ENCODE results near the gene ESRP2.

Gene ESRP2

DNA sequence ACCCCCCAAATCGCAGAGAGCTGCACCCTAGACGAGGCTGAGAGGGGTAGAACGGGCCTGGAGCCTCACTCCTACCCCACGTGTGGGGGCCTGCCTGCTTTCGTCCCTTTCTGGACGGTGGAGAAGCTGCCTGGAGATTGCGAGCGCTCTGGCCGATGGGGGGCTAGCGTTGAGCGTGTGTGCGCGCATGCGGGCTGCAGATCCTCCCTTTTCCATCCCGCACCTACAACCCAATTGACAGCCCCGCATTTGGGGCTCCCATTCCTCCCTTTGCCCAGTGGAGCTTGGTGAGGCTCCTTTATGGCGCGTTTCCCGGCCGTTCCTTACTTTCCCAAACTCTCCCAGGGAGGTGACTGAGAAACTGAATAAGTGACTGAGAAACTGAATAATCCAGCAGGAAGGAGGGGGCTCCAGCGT is 907 bp upstream of the ESRP2 start:
- Histone ChIP-seq H4K20me1 (ENCODE audit: insufficient read depth, low read length, poor library complexity, severe bottlenecking) (no peaks in the 10 kb centered on the region), H3K9ac (ENCODE audit: low read depth, low read length, poor library complexity, severe bottlenecking) (no peak overlapping the region), H3K4me1 (ENCODE audit: insufficient read depth, low read length, poor library complexity, severe bottlenecking) (no peaks in the 10 kb centered on the region), H3K4me3 (ENCODE audit: low read length, poor library complexity, severe bottlenecking) (no peak overlapping the region), H3K9me2 (replicated peaks; ENCODE audit: low read depth, low read length) (no peaks in the 10 kb centered on the region), H3K9me3 (ENCODE audit: insufficient read depth, low read depth, low read length) (no peaks in the 10 kb centered on the region), H3K27me3 (ENCODE audit: insufficient read depth, low read length, poor library complexity, severe bottlenecking) (no peaks in the 10 kb centered on the region), H3K36me3 (ENCODE audit: insufficient read depth, low read length) (peaks cover 10% of the 10 kb centered on the region; the same call in 1 of the 2 replicates), H3K4me2 (ENCODE audit: low read depth, low read length, poor library complexity, severe bottlenecking) (no peak overlapping the region), H2AFZ (ENCODE audit: low read length) (no peak overlapping the region), H3K79me2 (ENCODE audit: insufficient read depth, low read length) (no peaks in the 10 kb centered on the region), H3F3A (ENCODE audit: low read depth) (no peaks in the 10 kb centered on the region)
- TF ChIP-seq CTCF (conservative IDR thresholded peaks at IDR 0.05; ENCODE audit: low read length) (no peak), EZH2phosphoT487 (IDR thresholded peaks at IDR 0.05; ENCODE audit: borderline replicate concordance) (no peak)

DNA sequence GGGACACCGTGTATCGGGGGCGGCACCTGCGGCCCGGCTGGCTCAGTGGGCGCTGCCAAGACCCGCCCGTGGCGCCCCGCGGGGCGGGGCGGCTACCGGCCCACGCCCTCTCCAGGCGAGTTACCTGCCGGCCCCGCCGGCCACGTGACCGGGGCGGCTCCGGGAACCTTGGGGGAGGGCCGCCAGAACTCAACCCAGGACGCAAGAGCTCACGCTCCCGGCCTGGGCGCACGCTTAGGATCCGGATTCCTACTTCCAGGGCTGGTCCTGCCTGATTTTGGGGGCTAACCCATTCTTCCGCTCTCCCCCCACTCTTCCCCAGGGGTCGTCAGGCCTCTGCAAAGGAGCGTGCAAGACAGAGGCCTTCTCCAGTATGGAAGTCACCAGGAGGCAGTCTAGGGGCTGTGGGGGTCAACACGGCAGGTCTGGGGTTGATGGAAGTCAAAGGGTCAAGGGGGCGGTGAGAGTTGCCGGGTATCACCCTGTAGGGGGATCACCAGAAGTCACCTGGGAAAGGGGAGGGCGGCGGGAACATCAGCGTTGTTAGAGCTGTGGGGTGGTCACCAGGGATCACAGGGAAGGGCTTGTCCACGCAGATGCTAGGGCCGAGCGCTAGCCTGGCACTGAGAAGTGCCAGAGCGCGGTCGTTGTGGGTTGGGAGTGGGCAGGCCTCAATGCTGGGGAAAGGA is 354 bp upstream of the ESRP2 start:
- H3K9me2 ChIP-seq (replicated peaks; ENCODE audit: low read depth, low read length), result no peaks in the 10 kb centered on the region
- no peaks in the 10 kb centered on the region for H3F3A ChIP-seq (ENCODE audit: low read depth)
- no peaks in the 10 kb centered on the region for H4K20me1 ChIP-seq (ENCODE audit: insufficient read depth, low read length, poor library complexity, severe bottlenecking)
- TF ChIP-seq CTCF (conservative IDR thresholded peaks at IDR 0.05; ENCODE audit: low read length), result no peak
- TF ChIP-seq EZH2phosphoT487 (IDR thresholded peaks at IDR 0.05; ENCODE audit: borderline replicate concordance), result no peak
- no peak overlapping the region for H3K9ac ChIP-seq (ENCODE audit: low read depth, low read length, poor library complexity, severe bottlenecking)
- no peaks in the 10 kb centered on the region for H3K27me3 ChIP-seq (ENCODE audit: insufficient read depth, low read length, poor library complexity, severe bottlenecking)
- no peaks in the 10 kb centered on the region for H3K79me2 ChIP-seq (ENCODE audit: insufficient read depth, low read length)
- no peaks in the 10 kb centered on the region for H3K4me1 ChIP-seq (ENCODE audit: insufficient read depth, low read length, poor library complexity, severe bottlenecking)
- H3K4me2 ChIP-seq (ENCODE audit: low read depth, low read length, poor library complexity, severe bottlenecking), result no peak overlapping the region
- no peak overlapping the region for H3K4me3 ChIP-seq (ENCODE audit: low read length, poor library complexity, severe bottlenecking)
- H2AFZ ChIP-seq (ENCODE audit: low read length), result no peak overlapping the region
- H3K36me3 ChIP-seq (ENCODE audit: insufficient read depth, low read length), result peaks cover 15% of the 10 kb centered on the region; the same call in 1 of the 2 replicates
- H3K9me3 ChIP-seq (ENCODE audit: insufficient read depth, low read depth, low read length), result no peaks in the 10 kb centered on the region

GRCh38 chr16:68235108-68235886 is 630 bp downstream of the ESRP2 start:
- Histone ChIP-seq H3K9ac (ENCODE audit: low read depth, low read length, poor library complexity, severe bottlenecking) (no peak overlapping the region), H3K36me3 (ENCODE audit: insufficient read depth, low read length) (peaks cover 25% of the 10 kb centered on the region; the same call in 1 of the 2 replicates), H3K4me2 (ENCODE audit: low read depth, low read length, poor library complexity, severe bottlenecking) (no peak overlapping the region)

More at GRCh38 chr16:68235108-68235886, 630 bp downstream of the ESRP2 start:
- Histone ChIP-seq H3K4me3 (ENCODE audit: low read length, poor library complexity, severe bottlenecking) (no peak overlapping the region), H3K27me3 (ENCODE audit: insufficient read depth, low read length, poor library complexity, severe bottlenecking) (no peaks in the 10 kb centered on the region), H3K9me2 (replicated peaks; ENCODE audit: low read depth, low read length) (no peaks in the 10 kb centered on the region), H3K9me3 (ENCODE audit: insufficient read depth, low read depth, low read length) (no peaks in the 10 kb centered on the region), H2AFZ (ENCODE audit: low read length) (no peak overlapping the region), H3K4me1 (ENCODE audit: insufficient read depth, low read length, poor library complexity, severe bottlenecking) (no peaks in the 10 kb centered on the region), H3K79me2 (ENCODE audit: insufficient read depth, low read length) (no peaks in the 10 kb centered on the region), H4K20me1 (ENCODE audit: insufficient read depth, low read length, poor library complexity, severe bottlenecking) (peaks cover 6% of the 10 kb centered on the region), H3F3A (ENCODE audit: low read depth) (no peaks in the 10 kb centered on the region)
- no peak for TF ChIP-seq EZH2phosphoT487 (IDR thresholded peaks at IDR 0.05; ENCODE audit: borderline replicate concordance)
- no peak for TF ChIP-seq CTCF (conservative IDR thresholded peaks at IDR 0.05; ENCODE audit: low read length)
